ENCODE measurements around the gene SCN5A. TPM values are rescaled to one million over a fixed set of nuclear protein-coding genes. Genes with fewer than 3 reads are reported as not detected.
A peak's percentile ranks its signal among the peaks of the same experiment; 100 is the strongest.

Gene SCN5A
- polyA plus RNA-seq, 1 donor from 2014 or later = not detected

DNA sequence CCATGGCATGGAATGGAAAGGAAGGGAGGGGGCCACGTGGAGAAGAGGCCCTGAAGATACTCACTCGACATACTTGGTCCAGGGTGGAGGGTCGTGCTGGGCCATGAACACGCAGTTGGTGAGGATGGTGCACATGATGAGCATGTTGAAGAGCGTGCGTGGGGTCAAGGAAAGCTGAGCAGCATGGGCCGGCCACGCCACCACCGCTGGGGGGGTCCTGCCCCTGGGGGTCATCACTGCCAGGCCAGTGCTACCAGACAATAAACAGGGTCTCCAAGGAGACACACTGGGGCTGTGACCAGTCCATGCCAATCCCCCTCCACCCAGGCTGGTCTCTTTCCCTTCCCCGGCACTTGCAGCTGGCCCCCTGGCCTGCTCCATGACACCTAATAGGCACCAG, 27.2 kb downstream of the SCN5A start:
- H3K36me3 Mint-ChIP-seq = no peaks in the 10 kb centered on the region
- no peaks in the 10 kb centered on the region for H3K9me3 Mint-ChIP-seq
- peaks cover 2% of the 10 kb centered on the region for H3K27me3 Mint-ChIP-seq
- H3K4me3 Mint-ChIP-seq = no peak overlapping the region
- H3K4me1 Mint-ChIP-seq = peaks cover 0 to 1% (median 0%) of the 10 kb centered on the region in 3 donors
- H3K27ac Mint-ChIP-seq = no peak overlapping the region

DNA sequence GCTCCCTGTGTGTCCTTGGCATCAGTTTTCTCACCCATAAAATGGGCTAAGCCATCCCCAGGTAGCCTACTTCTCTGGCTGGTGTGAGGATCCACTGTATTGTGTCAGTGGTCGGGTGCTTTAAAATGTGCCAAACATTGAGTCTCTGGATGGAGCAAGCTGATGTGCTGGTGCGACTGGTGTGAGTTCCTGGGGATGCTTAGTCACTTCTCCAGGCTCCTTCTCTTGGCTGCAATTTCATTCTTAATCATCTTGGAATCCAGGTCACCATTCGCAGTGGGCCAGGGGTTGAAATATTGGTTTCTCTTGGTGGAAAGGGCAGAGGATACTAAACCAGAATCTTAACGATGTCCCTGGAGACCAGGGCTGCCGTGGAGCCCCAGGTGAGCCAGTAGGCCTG, 29.3 kb downstream of the SCN5A start:
- H3K27me3 Mint-ChIP-seq = peaks cover 2% of the 10 kb centered on the region
- peaks cover 0 to 1% (median 0%) of the 10 kb centered on the region in 3 donors for H3K4me1 Mint-ChIP-seq
- H3K4me3 Mint-ChIP-seq = no peak overlapping the region
- no peaks in the 10 kb centered on the region for H3K36me3 Mint-ChIP-seq
- no peak overlapping the region for H3K27ac Mint-ChIP-seq
- H3K9me3 Mint-ChIP-seq = no peaks in the 10 kb centered on the region

DNA sequence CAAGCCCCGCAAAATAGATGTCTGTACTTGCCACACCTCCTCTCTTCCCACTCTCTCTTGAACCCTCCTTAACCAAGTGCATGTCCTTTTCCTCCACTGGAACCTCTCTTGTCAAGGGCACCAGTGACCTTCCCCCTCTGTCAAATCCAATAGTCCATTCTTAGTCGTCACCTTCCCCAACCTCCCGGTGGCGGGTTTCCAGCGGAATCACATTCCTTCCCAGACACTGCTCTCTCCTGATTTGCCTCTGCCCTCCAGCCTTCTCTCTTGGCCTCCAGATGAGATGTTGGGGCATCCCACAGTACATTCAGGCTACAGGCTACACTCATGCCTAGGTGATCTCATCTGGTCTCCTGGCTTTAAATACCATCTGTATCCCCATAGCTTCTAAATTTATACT, 31.1 kb downstream of the SCN5A start:
- Mint-ChIP-seq H3K27me3 (peaks cover 2% of the 10 kb centered on the region), H3K27ac (no peak overlapping the region), H3K36me3 (no peaks in the 10 kb centered on the region), H3K4me3 (no peak overlapping the region), H3K9me3 (no peaks in the 10 kb centered on the region), H3K4me1 (peaks cover 0 to 1% (median 0%) of the 10 kb centered on the region in 3 donors)

DNA sequence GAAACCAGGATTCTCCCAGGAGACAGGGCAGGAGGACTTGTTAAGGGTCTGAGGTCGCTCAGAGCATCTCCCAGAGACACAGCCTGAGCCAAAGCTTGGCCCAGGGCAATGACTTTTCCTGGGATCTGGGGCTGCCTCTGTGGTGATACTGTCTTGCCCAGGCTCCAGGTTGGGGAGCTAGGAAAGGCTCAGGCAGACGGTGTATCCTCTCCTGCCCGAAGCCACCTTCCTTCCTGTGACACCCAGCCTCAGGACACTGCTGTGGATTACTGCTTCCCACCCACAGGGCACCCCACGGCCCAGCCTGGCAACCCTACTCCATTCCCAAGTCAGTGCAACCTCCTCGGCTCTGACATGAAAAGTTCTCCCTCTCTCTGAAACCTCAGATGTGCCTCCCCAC, 31.9 kb downstream of the SCN5A start:
- Mint-ChIP-seq H3K27ac (no peak overlapping the region), H3K27me3 (peaks cover 2% of the 10 kb centered on the region), H3K9me3 (no peaks in the 10 kb centered on the region), H3K4me1 (peaks cover 0 to 1% (median 0%) of the 10 kb centered on the region in 3 donors), H3K36me3 (no peaks in the 10 kb centered on the region), H3K4me3 (no peak overlapping the region)

DNA sequence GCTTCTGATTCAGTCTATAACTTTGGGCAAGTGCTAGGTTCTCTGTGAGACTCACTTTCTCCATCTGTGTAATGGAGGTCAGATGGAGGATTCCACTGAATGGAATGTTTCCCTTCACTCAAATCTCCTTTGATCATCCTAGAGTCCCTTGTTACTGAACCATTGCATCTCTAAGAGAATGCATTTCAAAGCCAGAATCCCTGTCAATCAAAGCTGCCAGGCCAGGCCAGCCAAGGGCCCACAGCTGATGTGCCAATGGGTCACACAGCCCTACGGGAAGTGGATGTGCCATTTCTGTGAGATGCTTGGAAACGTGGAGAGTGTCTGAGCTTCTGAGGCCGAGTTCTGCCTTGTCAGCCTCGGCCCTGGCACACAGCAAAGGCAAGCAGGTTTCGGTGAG, 32.4 kb downstream of the SCN5A start:
- H3K4me1 Mint-ChIP-seq = peaks cover 0 to 1% (median 0%) of the 10 kb centered on the region in 3 donors
- H3K9me3 Mint-ChIP-seq = no peaks in the 10 kb centered on the region
- H3K4me3 Mint-ChIP-seq = no peak overlapping the region
- no peak overlapping the region for H3K27ac Mint-ChIP-seq
- no peaks in the 10 kb centered on the region for H3K36me3 Mint-ChIP-seq
- peaks cover 2% of the 10 kb centered on the region for H3K27me3 Mint-ChIP-seq

DNA sequence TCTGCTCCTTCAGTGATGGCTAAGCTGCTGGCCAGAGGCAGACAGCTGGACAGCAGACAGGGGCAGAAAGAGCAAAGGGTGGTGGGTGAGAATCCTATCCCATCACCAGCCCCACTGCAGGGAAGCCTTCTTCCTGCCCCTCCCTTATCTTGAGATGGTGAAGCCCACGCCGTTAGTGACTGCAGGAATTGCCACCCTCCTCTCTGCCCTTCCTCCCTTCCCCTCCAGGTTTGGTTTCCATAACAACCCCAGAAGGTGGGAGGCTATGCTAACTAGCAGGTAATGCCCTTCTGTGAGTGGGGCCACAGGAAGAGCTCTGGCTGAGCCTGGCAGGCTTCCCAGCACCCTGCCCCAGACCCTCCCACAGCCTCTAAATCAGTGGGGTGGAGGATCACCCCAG, 32.8 kb downstream of the SCN5A start:
- no peaks in the 10 kb centered on the region for H3K9me3 Mint-ChIP-seq
- H3K36me3 Mint-ChIP-seq = no peaks in the 10 kb centered on the region

DNA sequence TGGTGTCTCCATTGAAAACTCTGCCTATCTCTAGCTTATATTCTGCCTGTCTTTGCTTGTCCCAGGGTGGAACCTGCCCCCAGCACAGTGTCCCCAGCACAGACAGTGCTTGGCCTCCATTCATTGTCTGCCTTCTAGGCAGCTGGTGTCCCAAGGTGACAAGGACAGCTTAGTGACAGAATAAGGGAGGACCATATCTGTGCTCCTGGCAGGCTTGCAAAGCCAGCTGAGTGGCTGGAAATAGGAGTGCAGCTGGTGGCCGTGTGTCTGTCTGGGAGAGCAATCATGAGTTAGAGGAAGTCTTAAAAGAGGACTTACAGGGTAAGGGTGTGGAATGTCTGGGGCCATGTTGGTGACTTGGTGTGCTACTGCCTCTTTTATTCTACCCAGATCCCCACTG, 33.4 kb downstream of the SCN5A start:
- Mint-ChIP-seq H3K27ac (no peak overlapping the region), H3K27me3 (peaks cover 2% of the 10 kb centered on the region), H3K9me3 (no peaks in the 10 kb centered on the region), H3K4me3 (no peak overlapping the region), H3K36me3 (no peaks in the 10 kb centered on the region), H3K4me1 (peaks cover 0 to 1% (median 0%) of the 10 kb centered on the region in 3 donors)

More for the DNA sequence above, 32.8 kb downstream of the SCN5A start:
- no peak overlapping the region for H3K27ac Mint-ChIP-seq
- peaks cover 2% of the 10 kb centered on the region for H3K27me3 Mint-ChIP-seq
- H3K4me1 Mint-ChIP-seq = peaks cover 0 to 1% (median 0%) of the 10 kb centered on the region in 3 donors
- no peak overlapping the region for H3K4me3 Mint-ChIP-seq

DNA sequence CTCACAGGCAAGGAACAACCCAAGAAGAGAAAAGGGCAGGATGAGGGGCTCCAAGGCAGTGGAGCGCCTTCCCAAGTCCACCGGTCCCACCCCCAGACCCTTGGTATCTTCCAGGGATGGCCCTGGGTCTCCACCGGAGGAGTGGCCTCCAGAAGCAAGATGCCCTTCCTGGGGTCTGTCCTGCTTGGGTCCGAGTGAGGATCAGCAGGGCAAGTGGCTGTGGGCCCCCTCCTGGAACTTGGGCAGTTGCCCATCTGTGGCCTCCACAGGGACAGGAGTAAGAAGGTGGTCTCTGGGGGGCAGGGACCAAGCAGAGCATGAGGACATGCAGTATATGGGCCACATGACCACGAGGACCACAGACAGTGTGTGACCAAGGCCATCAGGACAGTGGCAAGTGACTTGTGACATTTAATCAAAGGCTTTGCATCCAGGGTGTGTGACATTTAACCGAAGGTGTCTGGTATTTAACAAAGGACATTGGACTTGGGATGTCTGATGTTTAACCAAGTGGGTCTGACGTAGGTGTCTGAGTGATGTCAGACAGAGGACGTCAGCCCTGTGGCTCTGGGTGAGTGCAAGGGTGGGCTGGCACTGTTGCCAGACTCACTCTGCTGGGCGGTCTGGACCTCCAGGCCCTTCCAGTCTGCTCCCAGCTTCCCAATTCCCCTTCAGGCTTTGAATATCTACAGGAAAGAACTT, 34.7 kb downstream of the SCN5A start:
- Mint-ChIP-seq H3K4me1 (peaks cover 0 to 1% (median 0%) of the 10 kb centered on the region in 3 donors), H3K27ac (no peak overlapping the region), H3K27me3 (peaks cover 2% of the 10 kb centered on the region), H3K4me3 (no peak overlapping the region), H3K36me3 (no peaks in the 10 kb centered on the region), H3K9me3 (no peaks in the 10 kb centered on the region)

DNA sequence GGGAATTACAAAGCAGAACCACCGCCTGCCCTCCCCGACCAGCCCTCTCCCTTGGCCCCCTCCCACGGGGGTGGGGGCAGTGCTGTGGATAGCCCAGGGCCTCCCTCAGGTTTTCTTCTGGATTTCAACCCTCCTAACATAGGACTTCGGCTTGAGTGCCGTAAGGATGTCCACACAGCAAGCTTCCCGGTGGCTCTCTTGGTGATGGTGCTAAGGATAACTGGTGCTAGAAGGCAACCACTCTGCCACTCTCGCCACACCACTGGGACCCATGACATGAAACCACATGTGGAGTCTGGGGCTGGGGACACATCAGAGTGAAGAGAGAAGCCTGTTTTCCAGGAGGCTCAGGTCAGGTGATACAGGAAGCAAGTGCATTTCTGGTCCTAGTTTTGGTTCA, 35.4 kb downstream of the SCN5A start:
- Mint-ChIP-seq H3K36me3 (no peaks in the 10 kb centered on the region), H3K4me1 (peaks cover 0 to 1% (median 0%) of the 10 kb centered on the region in 3 donors), H3K4me3 (no peak overlapping the region), H3K27me3 (peaks cover 2% of the 10 kb centered on the region), H3K27ac (no peak overlapping the region), H3K9me3 (no peaks in the 10 kb centered on the region)

DNA sequence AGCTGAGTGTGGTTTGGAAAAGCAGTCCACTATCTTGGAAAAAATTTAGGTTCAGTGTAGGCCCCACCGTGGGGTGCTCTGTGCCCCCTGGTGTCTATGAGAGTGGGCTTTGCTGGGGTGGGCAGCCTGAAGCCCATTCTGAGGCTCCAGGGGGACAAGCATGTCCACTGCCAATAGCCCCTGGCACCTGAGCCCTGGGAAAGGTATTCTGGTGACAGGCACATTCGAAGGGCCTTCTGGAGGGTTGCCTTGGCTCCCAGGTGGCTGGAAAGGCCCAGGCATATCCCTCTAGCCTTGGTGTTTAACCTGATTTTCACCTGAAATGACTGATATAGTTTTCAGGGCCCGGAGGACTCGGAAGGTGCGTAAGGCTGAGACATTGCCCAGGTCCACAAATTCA, 36.1 kb downstream of the SCN5A start:
- peaks cover 2% of the 10 kb centered on the region for H3K27me3 Mint-ChIP-seq

DNA sequence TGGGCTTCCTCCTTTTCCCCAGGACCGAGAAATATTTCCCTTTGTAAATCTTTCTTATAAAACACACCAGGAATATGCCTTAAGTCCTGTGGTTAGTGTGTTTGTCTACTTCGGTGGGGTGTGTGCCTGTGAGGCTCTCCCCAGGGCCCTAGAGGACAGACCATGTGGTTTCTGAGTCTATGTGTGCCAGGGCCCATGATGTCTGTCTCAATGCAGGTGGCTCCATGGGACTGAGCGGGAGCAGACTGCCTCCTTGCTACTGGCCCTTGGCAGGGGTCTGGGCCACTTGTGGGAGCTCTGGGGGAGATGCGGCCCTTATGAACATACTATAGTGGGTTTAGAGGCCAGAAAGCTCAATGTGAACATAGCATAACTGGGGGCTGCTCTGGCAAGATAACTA, 37.6 kb downstream of the SCN5A start:
- H3K27me3 Mint-ChIP-seq = no peaks in the 10 kb centered on the region
- no peaks in the 10 kb centered on the region for H3K9me3 Mint-ChIP-seq
- no peaks in the 10 kb centered on the region for H3K36me3 Mint-ChIP-seq
- no peaks in the 10 kb centered on the region for H3K4me1 Mint-ChIP-seq
- no peak overlapping the region for H3K4me3 Mint-ChIP-seq
- no peak overlapping the region for H3K27ac Mint-ChIP-seq

More for the DNA sequence above, 36.1 kb downstream of the SCN5A start:
- H3K36me3 Mint-ChIP-seq = no peaks in the 10 kb centered on the region
- H3K9me3 Mint-ChIP-seq = no peaks in the 10 kb centered on the region
- peaks cover 0 to 1% (median 0%) of the 10 kb centered on the region in 3 donors for H3K4me1 Mint-ChIP-seq
- H3K27ac Mint-ChIP-seq = no peak overlapping the region
- no peak overlapping the region for H3K4me3 Mint-ChIP-seq

DNA sequence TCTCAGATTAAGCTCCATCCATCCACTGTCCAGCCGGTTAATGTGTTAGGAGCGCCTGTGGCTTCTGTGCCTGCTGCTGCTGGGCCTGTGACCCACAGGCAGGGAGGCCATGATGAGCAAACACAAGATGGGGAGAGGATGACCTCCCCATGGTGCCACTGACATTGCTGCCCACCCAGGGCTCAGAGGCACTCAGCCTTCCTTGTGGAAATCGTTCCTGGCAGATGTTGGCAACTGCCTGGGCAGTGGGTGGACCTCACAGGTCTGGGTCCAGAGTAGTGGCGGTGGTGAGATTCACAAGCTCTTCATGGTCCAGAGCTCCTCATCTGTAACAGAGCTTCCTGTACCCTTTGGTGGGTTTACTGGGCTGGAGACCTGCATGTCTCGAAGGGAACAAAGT, 38.6 kb downstream of the SCN5A start:
- Mint-ChIP-seq H3K9me3 (no peaks in the 10 kb centered on the region), H3K4me1 (no peaks in the 10 kb centered on the region), H3K4me3 (no peak overlapping the region), H3K27me3 (no peaks in the 10 kb centered on the region), H3K36me3 (no peaks in the 10 kb centered on the region), H3K27ac (no peak overlapping the region)

DNA sequence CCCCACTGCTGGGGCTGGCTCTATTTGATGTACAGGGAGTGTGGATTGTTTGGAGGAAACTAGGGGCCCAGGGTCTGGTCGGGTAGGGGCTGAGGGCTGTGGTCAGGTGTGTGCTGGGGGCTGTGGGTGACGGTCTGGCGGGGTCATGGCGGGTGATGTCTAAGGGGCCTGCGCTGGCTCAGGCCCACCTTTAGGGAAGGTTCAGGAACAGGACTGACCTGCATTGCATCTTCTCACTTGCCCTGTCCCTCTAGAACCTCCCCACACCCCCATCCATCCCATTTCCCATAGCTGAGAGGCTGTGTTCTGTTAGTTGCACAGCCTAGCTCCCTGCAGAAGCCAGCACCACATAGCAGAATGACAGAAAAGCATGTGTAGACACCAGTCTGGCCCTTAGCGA, 39.1 kb downstream of the SCN5A start:
- Mint-ChIP-seq H3K27me3 (no peaks in the 10 kb centered on the region), H3K27ac (no peak overlapping the region), H3K9me3 (no peaks in the 10 kb centered on the region), H3K4me3 (no peak overlapping the region), H3K4me1 (no peaks in the 10 kb centered on the region), H3K36me3 (no peaks in the 10 kb centered on the region)

DNA sequence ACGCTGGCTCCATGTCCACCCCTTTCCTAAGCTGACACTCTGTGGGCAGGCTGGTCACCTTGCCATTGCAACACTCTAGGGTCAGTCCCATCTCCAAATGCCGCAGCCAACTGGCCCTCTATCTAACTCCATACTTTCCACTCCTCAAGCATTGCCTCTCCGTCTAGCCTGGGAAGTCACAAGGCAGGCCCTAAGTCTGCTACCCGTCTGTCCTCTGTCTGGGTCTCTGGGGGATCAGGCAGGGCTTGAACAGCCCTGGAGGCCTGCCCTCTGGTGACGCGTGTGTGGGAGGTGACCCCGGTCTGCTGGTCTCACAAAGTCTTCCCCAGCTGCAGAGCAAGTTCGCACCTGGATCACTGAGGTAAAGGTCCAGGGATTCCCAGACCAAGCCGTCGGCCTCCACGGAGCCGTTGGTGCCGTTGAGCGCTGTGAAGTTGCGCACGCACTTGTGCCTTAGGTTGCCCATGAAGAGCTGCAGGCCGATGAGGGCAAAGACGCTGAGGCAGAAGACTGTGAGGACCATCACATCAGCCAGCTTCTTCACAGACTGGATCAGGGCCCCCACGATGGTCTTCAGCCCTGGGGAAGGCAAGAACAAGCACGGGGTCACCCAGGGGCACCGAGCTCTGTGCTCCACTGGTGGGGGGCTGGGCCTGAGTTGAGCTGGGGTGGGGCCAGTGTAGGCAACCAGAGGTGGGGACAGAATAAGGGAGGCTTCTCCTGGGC, 39.9 kb downstream of the SCN5A start:
- H3K27me3 Mint-ChIP-seq = no peaks in the 10 kb centered on the region
- H3K4me1 Mint-ChIP-seq = no peaks in the 10 kb centered on the region
- H3K27ac Mint-ChIP-seq = peak overlapping the region in 1 of 3 donors; percentile 65
- H3K9me3 Mint-ChIP-seq = no peaks in the 10 kb centered on the region
- H3K36me3 Mint-ChIP-seq = no peaks in the 10 kb centered on the region
- no peak overlapping the region for H3K4me3 Mint-ChIP-seq

DNA sequence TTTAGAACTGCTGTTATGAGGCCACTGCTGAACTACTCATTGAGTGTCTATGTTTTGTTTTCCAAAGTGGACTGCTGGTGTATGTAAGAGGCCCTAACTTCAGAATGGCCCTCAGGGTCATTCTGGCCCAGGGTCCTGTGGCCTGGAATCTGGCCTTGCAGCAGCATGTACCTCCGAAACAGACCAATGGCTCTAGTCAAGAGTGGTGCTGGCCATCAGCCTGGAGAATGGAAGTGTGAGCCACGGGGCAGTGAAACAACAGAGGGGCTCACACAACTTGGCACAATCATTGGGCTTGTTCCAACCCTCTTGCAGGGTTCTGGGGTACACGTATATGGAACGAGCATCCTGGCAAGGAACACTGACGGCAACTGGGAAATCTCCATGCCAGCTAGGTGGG, 40.5 kb downstream of the SCN5A start:
- H3K9me3 Mint-ChIP-seq = no peaks in the 10 kb centered on the region
- H3K4me3 Mint-ChIP-seq = no peak overlapping the region
- peak overlapping the region in 1 of 3 donors; percentile 65 for H3K27ac Mint-ChIP-seq
- no peaks in the 10 kb centered on the region for H3K36me3 Mint-ChIP-seq
- H3K27me3 Mint-ChIP-seq = no peaks in the 10 kb centered on the region
- H3K4me1 Mint-ChIP-seq = no peaks in the 10 kb centered on the region
